Measurements from ENCODE around the gene ARHGAP27. TPM values are rescaled to one million over a fixed set of nuclear protein-coding genes. Genes with fewer than 3 reads are reported as not detected.

ARHGAP27 gene
- total and polyA plus RNA-seq, 2 of the 4 experiments (the other 2 are of a cell fraction), result under 0.01 to 0.89 TPM

DNA sequence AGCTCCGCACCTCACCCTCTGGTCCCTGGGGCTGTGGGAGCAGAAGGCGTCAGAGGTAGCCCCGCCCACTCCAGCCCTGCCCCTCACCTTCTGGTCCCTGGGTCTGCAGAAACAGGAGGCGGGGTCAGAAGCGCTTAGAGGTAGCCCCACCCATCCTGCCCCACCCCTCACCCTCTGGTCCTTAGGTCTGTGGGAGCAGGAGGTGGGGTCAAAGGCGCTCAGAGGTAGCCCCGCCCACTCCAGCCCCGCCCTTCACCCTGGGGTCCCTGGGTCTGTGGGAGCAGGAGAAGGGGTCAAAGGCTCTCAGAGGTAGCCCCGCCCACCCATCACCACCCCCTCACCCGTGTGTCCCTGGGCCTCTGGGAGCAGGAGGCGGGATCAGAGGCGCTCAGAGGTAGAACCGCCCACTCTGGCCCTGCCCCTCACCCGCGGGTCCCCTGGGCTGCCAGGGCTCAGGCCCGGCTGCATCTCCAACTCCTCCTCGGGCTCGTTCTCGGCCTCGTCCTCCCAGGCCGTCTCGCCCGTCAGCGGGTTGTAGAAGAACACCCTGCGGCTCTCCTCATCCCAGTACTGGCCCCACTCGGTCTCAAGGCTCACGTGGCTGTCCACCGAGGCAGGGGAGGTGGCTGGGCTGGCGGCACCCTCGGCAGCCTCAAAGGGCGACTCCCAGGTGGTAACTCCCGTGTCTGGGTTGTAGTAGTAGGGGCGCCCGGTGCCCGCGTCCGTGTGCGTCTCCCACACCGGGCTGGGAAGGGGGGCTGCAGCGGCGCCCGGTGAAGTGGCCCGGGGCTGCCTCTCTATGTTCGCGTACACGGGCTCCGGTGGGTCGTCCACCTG is 27.2 kb downstream of the ARHGAP27 start:
- no peak overlapping the region for H4K91ac ChIP-seq (ENCODE audit: insufficient read depth, low read depth, low read length)
- no peak overlapping the region for H4K5ac ChIP-seq (ENCODE audit: low read depth, low read length)
- POLR2A ChIA-PET (ENCODE audit: unreplicated experiment), result no interaction called here
- H3K4me2 ChIP-seq (ENCODE audit: low read depth, low read length), result peak overlapping the region; percentile 36; the same call in 1 of the 2 replicates
- H2BK15ac ChIP-seq (ENCODE audit: low read depth, low read length), result no peak overlapping the region
- H3K79me1 ChIP-seq (ENCODE audit: low read depth in 1 of 2, low read length in 2 of 2), result no peaks in the 10 kb centered on the region
- no TSS peak for BruUV-seq (replicated peaks)
- no peak overlapping the region for H3K56ac ChIP-seq (ENCODE audit: extremely low read depth, insufficient read depth, low read length)
- no peak overlapping the region for H3K18ac ChIP-seq (ENCODE audit: low read depth, low read length)
- H3K4ac ChIP-seq (ENCODE audit: low read depth, low read length), result no peak overlapping the region
- H2AFZ ChIP-seq (replicated peaks; ENCODE audit: low read length, poor library complexity), result peak overlapping the region; percentile 77
- H2BK20ac ChIP-seq (ENCODE audit: low read depth, low read length), result no peak overlapping the region
- H3K27me3 ChIP-seq (ENCODE audit: control insufficient read depth, insufficient read depth, low read length), result peaks cover 26% of the 10 kb centered on the region
- dilution Hi-C loops (cut with HindIII; ENCODE audit: low sequenced_read_pairs, unreplicated experiment) (no loop called here), intact Hi-C loops (cut with micrococcal nuclease) (no loop called here), in situ Hi-C loops (cut with MboI; ENCODE audit: low sequenced_read_pairs) (loop anchor here (25.0 kb wide), 1 partner anchor 432 kb away; the partner anchor contains the start of gene SPPL2C)
- no peak overlapping the region for H3K23ac ChIP-seq (ENCODE audit: low read depth, low read length)
- ATAC-seq (ENCODE audit: low read depth) (peak; percentile 77), DNase-seq (no peak)
- no peak overlapping the region for H3K4me3 ChIP-seq (ENCODE audit: insufficient read depth, low read depth, low read length)
- WGBS, 2 experiments (ENCODE audit: extremely low coverage in 2 of 2, insufficient read length in 1 of 2), result 20% methylated on average over 14 of the region's 48 CpGs; no CpG with 5 or more reads in 1 of the 2 experiments
- no peak overlapping the region for H3K27ac ChIP-seq (ENCODE audit: insufficient read depth, low read length)
- no peak overlapping the region for H3K14ac ChIP-seq (replicated peaks; ENCODE audit: low read depth, low read length)
- no peaks in the 10 kb centered on the region for H3K9me1 ChIP-seq (ENCODE audit: insufficient read depth, low read length)
- H3K9me3 ChIP-seq (ENCODE audit: control insufficient read depth, insufficient read depth, low read length), result no peaks in the 10 kb centered on the region
- no peaks in the 10 kb centered on the region for H3K36me3 ChIP-seq (ENCODE audit: control insufficient read depth, insufficient read depth, low read length)
- no peak for TF ChIP-seq NFE2L2 (IDR thresholded peaks at IDR 0.05; ENCODE audit: low read depth, low read length)
- TF ChIP-seq RCOR1 (IDR thresholded peaks at IDR 0.05; ENCODE audit: insufficient replicate concordance, low read length), result no peak
- no peak for TF ChIP-seq BHLHE40 (IDR thresholded peaks at IDR 0.05; ENCODE audit: low read depth, low read length)
- no peak for TF ChIP-seq MAZ (IDR thresholded peaks at IDR 0.05; ENCODE audit: borderline replicate concordance, low read depth, low read length)
- TF ChIP-seq CEBPB (IDR thresholded peaks at IDR 0.05; ENCODE audit: low read depth, low read length), result no peak
- TF ChIP-seq RFX5 (IDR thresholded peaks at IDR 0.05; ENCODE audit: low read depth, low read length), result no peak
- no peak for TF ChIP-seq CHD1 (IDR thresholded peaks at IDR 0.05; ENCODE audit: low read depth, low read length)
- TF ChIP-seq, protein P1, sequence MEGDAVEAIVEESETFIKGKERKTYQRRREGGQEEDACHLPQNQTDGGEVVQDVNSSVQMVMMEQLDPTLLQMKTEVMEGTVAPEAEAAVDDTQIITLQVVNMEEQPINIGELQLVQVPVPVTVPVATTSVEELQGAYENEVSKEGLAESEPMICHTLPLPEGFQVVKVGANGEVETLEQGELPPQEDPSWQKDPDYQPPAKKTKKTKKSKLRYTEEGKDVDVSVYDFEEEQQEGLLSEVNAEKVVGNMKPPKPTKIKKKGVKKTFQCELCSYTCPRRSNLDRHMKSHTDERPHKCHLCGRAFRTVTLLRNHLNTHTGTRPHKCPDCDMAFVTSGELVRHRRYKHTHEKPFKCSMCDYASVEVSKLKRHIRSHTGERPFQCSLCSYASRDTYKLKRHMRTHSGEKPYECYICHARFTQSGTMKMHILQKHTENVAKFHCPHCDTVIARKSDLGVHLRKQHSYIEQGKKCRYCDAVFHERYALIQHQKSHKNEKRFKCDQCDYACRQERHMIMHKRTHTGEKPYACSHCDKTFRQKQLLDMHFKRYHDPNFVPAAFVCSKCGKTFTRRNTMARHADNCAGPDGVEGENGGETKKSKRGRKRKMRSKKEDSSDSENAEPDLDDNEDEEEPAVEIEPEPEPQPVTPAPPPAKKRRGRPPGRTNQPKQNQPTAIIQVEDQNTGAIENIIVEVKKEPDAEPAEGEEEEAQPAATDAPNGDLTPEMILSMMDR (conservative IDR thresholded peaks at IDR 0.05; ENCODE audit: low read depth, low read length), result no peak
- no peak for TF ChIP-seq FOS (IDR thresholded peaks at IDR 0.05; ENCODE audit: low read depth, low read length)
- TF ChIP-seq, protein P2, sequence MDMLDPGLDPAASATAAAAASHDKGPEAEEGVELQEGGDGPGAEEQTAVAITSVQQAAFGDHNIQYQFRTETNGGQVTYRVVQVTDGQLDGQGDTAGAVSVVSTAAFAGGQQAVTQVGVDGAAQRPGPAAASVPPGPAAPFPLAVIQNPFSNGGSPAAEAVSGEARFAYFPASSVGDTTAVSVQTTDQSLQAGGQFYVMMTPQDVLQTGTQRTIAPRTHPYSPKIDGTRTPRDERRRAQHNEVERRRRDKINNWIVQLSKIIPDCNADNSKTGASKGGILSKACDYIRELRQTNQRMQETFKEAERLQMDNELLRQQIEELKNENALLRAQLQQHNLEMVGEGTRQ (IDR thresholded peaks at IDR 0.05; ENCODE audit: low read depth, low read length), result no peak
- TF ChIP-seq MXI1 (IDR thresholded peaks at IDR 0.05; ENCODE audit: borderline replicate concordance, low read depth, low read length), result no peak
- TF ChIP-seq MAFK (IDR thresholded peaks at IDR 0.05; ENCODE audit: low read depth, low read length), result no peak
- no peak overlapping the region for H2BK5ac ChIP-seq (ENCODE audit: low read depth, low read length, poor library complexity, severe bottlenecking)
- no peak overlapping the region for H4K8ac ChIP-seq (ENCODE audit: low read depth in 2 of 2, low read length in 2 of 2)
- CTCF ChIA-PET, result no interaction called here
- H3K4me1 ChIP-seq (ENCODE audit: control insufficient read depth, insufficient read depth, low read length), result peaks cover 6% of the 10 kb centered on the region; the same call in 1 of the 2 replicates
- no peak overlapping the region for H2BK120ac ChIP-seq (ENCODE audit: low read depth, low read length)
- H2AK9ac ChIP-seq (replicated peaks; ENCODE audit: low read depth, low read length, poor library complexity), result no peak overlapping the region
- H4K20me1 ChIP-seq (ENCODE audit: insufficient read depth, low read length), result no peaks in the 10 kb centered on the region; the same call in none of the 2 replicates
- no peak overlapping the region for H2AK5ac ChIP-seq (ENCODE audit: low read depth, low read length)
- H3K9ac ChIP-seq (ENCODE audit: low read depth, low read length), result no peak overlapping the region

All from IMR-90 (cell line).